Activated CD4-positive, alpha-beta T cell treated with anti-CD3 and anti-CD28 coated beads for 48 hours (primary cell): ENCODE results near the gene PDGFB.
A peak's percentile ranks its signal among the peaks of the same experiment; 100 is the strongest.

ENCODE experiments used
- DNase-seq: peaks from one replicate; pipeline ENCODE4 v3.0.0-alpha.2; 2020

The PDGFB gene

DNA sequence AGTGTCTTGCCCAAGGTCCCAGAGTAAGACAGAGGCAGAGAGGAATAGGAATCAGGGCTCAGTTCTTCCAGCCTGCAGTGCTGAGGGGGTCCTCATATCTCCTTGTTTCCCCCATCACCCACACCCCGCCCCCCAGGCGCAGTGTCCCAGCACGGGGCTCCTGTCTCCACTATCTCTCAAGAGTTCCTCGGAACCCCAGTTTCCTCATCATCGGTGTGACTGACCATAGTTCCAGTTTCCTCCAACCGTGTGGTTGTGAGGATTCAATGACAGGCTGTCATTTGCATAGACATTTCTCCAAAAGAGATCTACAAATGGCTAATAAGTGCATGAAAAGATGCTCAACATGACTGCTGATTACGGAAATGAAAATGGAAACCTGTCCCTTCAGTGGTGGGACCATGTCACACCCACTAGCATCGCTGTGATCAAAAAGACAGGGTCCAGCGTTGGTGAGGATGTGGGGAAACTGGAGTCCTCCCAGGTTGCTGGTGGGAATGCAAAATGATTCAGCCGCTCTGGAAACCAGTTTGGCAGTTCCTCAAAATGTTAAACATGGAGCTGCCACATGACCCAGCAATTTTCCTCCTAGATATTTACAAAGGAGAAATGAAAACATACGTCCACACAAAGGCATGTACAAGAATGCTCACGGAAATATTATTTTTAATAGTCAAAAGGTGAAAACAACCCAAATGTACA lies 31.8 kb upstream of the PDGFB start:
- DNase-seq: no peak

DNA sequence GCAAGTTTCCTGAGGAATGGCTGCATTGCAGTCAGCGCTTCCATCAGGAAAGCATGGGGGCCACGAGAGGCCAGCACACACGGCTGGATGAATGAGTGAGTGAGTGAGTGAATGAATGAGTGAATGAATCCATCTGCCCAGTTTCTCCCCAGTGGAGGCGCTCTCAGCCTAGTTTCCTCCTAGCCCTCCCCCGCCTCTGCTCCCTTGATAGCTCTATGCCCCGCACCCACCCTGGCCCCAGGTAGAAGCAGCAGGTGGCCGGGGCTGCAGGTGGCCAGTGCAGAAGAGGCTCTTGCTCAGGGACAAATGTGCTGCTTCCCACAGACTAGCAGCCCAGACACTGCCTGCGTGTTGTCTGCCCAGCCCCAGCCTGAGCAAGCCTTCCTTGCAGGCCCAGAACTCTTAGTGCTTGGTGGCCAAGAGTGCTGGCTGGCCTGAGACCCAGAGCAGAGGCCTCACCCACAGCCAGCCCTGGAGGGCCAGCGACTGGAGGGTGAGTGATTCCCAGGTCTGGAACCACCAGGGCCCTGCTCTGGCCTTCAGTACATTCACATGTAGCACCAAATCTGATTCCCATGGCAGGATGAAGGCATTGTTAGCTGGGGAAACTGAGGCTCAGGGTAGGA lies 31.1 kb upstream of the PDGFB start:
- DNase-seq: no peak

DNA sequence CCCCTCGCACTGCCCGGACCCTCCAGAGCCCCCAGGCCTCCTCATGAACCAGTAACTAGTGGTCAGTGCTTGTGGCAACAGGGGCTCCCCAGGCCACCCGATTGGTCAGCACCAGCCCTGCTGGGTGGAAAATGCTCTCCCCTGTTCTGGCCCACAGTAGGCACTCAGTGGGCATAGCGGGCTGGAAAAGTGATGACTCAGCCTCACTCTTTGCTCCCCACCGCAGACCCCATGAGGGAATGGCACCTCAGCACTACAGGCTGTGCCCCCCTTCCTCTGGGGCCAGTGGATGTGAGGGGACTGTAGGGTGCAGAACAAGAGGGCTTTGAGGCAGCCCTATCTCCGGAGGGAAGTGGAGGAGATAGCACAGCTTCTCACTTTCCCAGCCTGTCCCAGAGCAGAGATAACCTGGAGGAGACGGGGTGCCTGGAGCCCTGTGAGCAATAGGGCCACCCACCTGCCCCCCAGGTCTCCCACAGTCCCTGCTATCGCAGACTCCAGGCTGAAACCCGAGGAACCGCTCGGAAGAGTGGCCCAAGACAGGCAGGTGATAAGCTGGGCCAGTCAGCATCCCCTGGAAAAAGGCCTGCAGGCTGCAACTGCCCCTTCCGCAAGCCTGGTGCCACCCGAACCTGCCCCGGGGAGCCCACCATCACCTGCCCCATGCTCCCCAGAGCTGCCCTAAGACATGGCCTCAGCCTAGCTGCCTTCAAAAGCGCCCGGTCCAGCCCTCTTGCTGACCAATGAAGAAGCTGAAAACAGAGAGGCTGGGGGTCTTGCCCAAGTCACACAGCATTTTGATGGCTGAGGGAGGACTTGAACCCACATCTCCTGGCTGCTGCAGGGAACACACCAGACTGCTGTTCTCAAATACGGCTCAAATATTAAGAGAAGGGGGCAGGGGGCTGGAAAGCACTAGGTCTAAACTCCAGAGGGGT lies 29.4 kb upstream of the PDGFB start:
- no peak for DNase-seq

DNA sequence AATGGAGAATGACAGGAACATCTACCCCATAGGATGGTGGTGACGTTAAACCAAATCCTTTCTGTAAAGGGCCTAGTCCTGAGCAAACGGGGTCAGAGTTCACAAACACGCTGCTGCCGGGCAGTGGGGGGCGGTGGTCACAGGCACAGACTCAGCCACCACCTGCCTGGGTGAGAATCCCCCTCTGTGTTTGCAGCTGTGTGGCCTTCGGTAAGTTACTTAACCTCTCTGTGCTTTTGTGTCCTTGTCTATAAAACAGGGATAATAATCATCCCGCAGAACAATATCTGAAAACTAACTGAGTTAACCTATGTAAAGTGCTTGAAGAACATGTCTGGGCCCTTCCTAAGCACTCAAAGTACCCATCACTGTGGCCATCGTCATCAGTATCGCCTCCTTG lies 26.0 kb upstream of the PDGFB start:
- no peak for DNase-seq

DNA sequence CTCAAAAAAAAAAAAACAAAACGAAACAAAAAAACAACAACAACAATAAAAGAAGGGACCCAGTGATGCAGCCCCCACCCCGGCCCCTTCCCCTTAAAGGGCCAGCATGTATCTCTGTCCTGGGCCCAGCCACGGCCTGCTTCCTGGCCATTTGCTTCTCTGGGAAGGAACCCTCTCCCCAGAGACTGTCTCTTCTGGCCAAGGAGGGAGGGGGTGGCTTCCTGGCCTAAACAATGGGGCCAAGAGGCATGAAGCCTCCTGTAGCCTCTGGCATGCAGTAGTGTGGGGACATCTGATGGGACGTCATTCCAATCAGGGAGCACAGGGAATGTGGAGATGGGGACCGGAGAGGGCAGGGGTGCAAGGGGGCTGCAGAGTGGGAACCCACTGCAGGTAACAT lies 25.5 kb upstream of the PDGFB start:
- DNase-seq: no peak

DNA sequence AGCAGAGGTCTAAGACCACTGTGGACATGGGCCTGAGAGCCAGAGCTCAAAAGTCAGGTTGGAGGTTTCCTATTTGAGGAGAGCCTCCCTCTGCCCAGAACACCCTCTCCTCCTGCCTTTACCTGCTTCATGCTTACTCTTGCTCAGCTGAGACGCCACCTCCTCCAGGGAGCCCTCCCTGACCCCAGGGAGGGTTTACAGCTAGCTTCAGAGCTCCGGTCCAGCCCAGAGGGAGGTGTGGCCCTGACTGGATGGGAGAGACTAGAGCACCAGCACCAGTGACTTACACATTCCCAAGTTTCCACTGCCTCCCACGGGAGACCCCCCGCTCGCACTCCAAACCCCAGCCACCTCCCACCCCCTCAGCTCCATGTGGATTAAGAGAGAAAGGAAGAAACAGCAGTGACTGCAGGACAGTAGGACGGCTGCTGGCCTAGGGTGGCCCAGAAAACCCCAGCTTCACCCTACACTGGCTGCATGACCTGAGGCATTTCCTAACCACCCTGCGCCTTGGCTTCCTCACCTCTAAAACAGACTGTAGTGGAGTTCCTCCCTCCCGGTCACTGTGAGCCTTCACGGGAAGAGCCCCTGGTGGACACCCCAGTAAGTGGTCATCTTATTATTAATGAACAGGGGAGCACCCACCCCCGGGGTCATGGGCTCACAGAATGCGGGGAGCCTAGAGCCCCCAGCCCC lies 24.5 kb upstream of the PDGFB start:
- DNase-seq: no peak

DNA sequence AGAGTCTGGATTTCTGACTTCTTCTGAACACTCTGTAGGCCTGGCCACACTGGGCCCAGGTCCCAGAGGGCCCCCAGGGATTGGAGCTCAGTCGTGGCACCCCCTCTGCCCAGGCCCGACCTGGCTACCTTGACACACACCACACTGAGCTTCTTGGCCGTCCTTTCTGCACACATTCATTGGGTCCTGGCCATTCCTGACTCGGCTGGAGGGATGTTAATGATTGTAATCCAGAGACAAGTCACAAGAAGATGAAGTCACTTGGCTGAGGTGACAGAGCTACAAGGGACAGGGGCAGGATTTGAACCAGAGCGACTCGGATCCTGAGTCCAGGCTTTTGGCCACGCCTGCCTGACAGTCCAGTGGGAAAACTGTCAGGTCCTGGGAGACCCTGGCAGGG lies 23.9 kb upstream of the PDGFB start:
- DNase-seq: no peak

DNA sequence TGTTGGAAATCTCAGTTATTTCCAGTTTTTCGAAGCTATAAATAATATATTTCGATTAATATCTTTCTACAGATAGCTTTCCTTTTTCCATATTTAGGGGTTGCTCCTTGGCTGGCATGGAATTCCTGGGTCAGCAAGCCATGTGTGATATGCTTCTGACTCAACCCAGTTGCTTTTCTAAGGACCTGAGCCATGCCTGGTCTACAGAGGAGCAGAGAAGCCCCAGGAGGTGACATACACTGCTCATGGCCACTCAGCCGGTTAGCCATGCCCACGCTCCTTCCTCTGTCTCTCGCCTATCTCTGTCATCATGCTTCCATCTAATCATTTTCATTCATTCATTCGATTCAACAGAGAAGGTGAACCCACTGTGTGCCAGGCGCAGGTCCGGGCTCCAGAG lies 23.2 kb upstream of the PDGFB start:
- no peak for DNase-seq

DNA sequence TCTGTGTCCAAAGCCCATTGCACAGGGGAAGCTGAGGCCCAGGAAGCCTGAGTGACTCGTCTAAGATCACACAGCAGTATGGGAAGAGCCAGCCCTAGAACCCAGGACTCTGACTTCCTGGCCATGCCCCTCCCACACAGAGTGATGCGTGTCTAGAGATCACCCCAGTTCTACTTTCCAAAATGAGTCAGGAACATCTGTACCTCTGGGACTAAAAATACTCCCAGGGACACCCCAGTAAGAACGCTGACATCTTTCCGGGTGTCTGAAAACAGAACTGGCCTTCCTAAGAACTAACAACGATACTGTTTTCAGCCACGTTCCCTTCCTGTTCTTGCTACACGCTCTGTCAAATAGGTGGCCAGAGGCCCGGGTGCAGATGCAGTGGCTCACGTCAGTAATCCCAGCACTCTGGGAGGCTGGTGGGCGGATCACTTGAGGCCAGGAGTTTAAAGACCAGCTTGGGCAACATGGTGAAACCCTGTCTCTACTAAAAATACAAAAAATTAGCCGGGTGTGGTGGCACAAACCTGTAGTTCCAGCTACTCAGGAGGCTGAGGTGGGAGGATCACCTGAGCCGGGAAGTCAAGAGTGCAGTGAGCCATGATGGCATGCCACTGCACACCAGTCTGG lies 21.7 kb upstream of the PDGFB start:
- DNase-seq: peak; percentile 76

DNA sequence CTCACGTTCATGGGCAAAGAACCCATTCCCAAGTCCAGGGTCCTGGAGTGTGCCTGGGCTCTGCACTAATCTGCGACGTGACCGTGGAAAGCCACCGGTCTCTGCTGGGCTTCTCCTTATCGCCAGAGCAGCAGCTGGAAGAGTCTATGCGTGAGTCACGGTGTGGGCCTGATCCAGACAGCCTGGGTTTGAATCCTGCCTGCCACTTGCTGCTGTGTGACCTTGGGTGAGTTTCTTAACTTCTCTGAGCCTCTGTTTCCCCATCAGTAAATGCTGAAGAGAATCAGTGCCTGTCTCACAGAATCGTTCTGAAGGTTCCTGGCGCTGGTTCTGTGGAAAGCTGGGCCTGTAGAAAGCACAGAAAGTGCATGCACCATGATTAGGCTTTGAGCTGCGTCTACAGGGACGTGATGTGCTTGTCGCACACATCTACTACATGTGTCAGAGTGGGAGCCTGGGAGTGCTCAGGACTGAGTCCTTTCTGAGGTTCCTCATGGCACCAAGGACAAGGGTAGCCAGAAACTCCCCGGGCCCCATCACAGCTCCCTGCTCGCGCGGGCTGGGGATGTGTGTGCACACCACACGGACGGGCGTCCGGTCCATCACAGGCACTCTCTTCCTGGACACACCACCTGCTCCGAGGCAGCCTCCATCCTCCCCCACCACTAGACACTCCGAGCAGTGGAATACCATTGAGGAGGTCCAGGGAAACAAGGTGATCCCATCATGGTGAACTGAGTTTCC lies 20.5 kb upstream of the PDGFB start:
- DNase-seq: no peak

DNA sequence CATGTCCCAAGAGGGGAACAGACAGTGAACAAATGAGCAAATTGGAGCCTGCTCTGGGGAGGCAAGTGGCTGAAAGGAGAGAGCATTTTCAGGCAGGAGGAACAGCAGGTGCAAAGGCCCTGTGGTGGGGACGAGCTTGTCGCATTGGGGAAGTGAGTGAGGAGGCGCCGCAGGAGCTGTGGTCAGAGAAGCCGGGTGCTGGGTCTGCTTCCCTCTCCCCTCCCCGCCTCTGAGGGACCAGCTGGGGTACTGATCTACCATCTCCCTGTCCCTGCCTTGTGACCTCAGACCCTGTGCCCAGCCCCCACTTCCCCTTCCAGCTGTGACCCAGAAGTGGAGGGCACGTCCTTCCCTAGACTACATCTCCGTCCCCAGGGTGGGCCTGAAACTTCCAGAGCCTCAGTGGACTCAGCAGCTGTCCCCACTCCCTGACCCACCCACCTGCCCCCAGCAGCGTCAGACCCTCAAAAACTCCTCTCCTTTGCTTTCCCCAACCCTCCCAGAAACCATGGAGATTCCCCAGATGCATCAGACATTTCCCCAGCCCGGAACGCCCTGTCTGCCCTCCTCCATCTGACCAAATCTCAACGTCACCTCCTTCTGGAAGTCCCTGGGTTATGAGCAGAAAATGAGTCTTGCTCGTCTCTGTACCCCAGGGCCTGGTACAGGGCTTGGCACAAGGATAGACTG lies 19.7 kb upstream of the PDGFB start:
- DNase-seq: no peak

DNA sequence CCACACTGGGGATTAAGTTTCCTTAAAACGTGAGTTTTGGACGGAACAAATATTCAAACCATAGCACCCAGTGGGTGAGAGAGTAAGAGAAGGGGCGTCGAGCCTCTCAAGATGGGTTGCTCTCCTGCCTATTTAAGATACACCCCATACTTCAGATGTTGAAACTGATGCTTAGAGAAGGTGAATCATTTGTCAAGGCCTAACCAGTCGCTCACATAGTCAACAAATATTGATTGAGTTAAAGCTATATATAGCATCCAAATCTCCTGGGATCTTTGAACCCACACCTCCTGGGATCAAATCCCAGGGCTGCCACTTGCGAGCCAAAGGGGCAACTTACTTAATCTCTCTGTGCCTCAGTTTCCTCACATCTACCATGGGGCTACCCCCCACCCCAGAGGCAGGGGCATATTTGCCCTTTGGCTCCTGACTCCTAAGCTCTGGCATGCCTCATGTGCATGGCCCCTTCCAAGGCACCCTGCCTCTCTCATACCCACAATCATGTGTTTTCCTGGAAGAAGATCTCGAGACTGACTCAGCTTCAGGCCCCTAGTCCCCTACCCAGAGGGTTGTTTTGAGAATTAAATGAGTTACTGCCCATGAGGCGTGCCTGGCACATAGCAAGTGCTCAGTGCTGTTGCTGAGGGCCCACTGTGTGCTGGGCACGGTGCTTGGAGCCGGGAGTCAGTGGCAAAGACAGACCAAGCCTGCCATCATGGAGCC lies 19.0 kb upstream of the PDGFB start:
- no peak for DNase-seq

DNA sequence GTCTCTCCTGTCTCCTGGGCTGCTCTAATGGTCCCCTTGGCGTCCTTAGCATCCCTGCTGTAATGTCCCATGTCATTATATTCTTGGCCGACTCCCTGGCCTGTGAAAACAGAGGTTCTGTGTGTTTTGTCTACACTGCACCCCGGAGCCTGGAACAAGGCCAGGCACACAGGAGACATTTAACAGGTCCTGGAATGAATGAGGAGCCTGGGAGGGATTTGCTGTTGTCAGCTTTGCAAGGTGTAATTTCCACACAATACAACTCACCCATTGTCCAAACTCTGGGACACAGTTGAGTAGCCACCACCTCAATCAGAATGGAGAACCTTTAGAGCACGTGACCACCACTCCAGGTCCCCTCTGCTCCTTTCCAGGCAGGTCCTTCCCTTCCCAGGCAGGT lies 14.9 kb upstream of the PDGFB start:
- DNase-seq: no peak

DNA sequence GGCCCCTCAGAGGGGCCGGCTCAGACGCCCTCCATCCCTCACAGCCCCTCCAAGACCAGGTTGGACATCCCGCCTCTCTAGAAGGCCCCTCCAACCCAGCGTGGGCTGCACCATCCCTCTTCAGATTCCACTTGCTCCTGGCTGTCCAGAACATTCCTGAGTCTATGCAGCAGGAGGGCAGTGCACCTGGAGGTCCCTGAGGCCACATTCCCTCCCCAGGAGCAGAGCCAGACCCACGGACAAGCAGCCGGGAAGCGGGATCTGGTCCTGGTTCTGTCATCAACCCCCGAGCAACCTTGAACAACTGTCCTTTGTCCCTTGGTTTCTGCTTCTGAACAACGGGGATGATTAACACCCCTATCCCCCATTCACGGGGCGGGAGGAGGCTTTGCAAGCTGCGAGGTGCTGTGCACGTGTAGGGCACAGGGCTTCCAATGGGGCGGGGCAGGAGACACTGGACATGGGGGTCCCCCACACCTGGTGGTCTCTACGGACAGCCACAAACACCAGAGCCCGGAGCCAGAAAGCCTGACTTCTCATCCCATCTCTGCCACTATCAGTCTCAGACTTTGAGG lies 13.2 kb upstream of the PDGFB start:
- no peak for DNase-seq

DNA sequence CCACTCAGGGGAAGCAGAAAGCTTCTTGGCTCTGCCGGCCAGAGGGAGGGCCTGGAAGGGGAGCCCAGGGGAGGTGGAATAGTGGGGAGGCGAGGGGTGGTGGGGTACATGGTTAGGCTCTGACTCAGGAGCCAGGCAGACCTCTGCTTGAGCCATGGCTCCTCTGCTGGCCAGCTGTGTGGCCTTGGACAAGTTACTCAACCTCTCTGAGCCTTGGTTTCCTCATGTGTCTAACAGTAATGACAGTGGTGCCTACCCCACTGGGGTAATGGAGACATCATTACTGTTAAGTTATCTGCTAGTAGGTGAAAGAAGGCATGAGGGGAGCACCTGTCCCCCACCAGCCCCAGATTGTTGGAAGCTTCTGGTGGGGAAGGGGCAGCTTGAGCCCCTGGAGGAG lies 12.2 kb upstream of the PDGFB start:
- no peak for DNase-seq

DNA sequence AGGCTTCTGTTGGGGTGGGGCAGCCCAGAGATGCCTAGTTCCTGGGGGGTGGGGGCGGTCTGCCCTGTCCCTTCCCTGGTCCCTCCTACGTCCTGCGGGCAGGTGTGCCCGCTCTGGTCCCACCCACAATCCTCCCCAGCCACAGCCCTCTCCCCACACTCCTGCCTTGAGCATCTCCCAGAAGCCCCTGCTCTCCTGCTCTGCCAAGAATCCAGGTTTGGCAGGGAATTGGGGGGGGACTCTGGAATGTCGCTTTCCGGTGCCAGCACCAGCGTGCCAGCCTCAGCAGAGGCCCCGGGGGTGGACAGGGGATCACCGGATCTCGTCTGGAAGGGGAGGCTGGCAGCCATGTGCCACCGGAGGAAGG lies 11.4 kb upstream of the PDGFB start:
- DNase-seq: no peak

DNA sequence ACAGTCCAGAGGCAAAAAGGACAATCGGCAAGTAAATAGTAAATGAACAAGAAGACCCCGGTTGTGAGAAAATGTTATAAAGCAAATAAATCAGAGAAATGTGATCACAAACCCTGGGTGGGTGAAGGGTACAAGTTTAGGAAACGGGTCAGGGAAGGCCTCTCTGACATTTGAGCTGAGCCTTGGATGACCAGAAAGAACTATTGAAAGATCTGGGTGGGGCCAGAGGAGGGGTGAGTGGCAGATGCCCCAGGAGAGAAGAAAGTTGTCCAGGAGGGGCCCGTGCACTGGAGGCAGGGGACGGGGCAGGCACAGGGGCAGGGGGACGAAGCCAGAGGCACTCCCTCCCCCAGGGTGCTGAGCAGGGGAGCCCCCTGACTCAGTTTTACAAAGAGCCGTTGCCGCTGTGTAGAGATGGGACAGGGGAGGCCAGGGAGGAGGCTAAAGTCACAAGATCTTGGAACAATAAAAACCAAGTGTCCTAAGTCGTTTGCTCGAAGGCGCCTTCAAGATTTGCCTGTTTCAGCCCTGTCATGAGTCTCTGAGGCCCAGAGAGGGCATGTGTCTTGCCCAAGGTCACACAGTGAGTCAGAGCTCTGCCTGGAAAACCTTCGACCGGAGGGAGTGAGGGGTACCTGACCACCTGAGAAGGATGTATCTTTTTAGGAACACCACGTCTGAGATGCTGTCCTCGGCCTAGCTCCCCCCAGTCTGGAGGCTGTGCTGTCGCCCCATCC lies 10.8 kb upstream of the PDGFB start:
- DNase-seq: no peak

DNA sequence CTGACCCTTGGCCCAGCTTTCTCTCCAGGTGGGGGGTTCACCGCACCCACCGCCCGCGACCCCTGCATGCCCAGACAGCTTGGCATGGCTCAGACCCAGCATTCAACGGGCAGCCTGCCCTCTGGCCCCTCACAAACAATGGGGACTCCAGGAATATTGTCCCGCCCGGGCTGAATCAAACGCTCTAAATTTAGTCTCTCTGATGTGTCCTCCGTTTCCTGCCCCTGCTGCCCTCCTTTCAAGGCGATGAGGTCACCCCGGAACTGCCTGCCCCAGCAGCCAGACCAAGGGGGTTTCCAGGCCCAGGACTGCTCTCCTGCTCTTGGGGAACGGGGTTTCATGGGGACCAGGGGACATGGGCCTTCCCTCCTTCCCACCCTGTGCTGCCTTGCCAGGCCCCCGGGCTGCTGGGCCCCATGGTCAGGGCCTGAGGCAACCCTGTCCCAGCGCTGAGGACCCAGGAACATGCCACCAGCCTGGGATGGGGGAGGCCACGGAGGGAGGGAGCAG lies 10.1 kb upstream of the PDGFB start:
- peak; percentile 58 for DNase-seq

DNA sequence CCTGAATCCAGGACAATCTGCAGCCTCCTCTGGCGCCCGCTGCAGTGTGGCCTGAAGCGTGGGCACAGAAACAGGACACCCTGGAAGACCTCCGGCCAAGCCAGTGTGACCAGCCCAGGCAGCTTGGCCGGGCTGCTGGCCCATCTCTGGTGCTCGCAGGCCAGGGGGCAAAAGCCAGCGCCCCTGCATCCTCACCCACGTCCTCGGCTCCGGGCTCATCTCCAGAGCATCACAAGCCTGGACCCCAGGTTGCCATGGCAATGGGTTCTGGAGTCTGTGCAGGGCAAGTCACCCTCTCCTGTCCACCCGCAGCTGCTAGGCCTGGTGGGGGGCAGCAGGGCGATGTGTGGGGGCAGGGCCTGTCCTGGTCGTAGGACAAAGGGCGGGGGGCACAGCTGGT lies 9.3 kb upstream of the PDGFB start:
- no peak for DNase-seq
